Fibroblast of the aortic adventitia (primary cell): ENCODE data around the gene BAHCC1. TPM values are rescaled to one million over a fixed set of nuclear protein-coding genes. Genes with fewer than 3 reads are reported as not detected.
"Not testable (repeated sequence)": the region's sequence is repeated elsewhere in the genome, so short reads cannot be mapped to it uniquely, and the experiment has no call there.

ENCODE experiments used
- DNase-seq: peaks from one replicate; pipeline ENCODE4 v3.0.0-alpha.2; 2010; ENCODE audit warnings: low read depth
- H3K4me3 ChIP-seq: 2 replicates; pipeline ENCODE4 v1.5.1; 2011; ENCODE audit warnings: low read depth, mild to moderate bottlenecking, control low read depth, low read length, moderate library complexity
- total RNA-seq: library from RNA; depleted of rRNA; stranded (reverse); fragments of >200 nt; gene quantifications from 2 replicates; pipeline ENCODE4 v1.2.3, GENCODE V29; 2012; ENCODE audit warnings: low replicate concordance
- TF ChIP-seq, protein P1 (sequence below): IDR thresholded peaks from 2 replicates; pipeline ENCODE4 v1.5.1; 2011; ENCODE audit warnings: mild to moderate bottlenecking, low read length, control low read depth, inconsistent platforms; ENCODE audit not compliant: insufficient read depth

Gene BAHCC1
- total RNA-seq, 1 donor = 11.7 TPM

DNA sequence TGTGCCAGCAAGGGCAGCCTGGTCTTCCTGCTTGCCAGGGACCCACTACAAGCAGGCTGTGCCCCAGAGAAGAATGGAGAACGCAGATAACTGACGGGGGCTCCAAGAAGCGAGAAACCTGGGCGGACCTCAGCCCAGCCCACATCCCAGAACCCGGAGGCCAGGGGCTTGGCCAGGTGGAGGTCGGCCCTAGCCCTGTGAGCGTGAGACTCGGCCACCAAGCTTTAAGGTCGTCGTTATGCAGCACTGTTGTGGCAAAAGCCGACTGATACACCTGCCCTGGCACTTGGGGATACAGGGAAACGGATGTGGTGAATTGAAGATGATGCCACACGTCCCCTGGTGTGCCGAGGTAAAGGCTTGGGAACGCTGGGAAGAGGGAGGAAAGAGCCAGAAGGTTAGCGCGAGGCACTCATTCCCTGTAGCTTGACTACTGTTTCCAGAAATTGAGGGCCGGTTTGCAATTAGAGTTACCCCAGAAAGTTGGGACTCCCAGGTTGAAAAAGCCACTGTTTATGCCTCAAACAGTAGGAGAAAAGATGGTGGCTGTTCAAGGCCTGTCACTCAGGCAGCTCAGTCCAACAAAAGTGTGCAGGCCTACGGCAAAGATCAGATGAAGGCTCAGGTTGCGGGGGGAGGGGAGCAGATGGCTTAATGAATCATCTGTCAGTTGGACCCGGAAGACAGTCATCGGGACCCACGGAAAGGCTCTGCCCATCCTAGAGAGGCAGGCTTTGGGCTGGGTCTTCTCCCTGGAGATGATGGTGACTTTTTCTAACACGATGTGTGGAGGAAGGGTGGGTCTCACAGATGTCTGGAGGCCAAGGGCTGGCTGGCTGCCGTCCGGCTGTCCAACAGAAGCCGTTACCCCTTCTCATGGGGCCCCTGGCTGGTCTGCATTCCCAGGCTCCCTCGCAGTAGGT is 45.6 kb upstream of the BAHCC1 start:
- peak; percentile 17 for DNase-seq
- TF ChIP-seq, protein P1, sequence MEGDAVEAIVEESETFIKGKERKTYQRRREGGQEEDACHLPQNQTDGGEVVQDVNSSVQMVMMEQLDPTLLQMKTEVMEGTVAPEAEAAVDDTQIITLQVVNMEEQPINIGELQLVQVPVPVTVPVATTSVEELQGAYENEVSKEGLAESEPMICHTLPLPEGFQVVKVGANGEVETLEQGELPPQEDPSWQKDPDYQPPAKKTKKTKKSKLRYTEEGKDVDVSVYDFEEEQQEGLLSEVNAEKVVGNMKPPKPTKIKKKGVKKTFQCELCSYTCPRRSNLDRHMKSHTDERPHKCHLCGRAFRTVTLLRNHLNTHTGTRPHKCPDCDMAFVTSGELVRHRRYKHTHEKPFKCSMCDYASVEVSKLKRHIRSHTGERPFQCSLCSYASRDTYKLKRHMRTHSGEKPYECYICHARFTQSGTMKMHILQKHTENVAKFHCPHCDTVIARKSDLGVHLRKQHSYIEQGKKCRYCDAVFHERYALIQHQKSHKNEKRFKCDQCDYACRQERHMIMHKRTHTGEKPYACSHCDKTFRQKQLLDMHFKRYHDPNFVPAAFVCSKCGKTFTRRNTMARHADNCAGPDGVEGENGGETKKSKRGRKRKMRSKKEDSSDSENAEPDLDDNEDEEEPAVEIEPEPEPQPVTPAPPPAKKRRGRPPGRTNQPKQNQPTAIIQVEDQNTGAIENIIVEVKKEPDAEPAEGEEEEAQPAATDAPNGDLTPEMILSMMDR = no peak
- H3K4me3 ChIP-seq = no peak overlapping the region

DNA sequence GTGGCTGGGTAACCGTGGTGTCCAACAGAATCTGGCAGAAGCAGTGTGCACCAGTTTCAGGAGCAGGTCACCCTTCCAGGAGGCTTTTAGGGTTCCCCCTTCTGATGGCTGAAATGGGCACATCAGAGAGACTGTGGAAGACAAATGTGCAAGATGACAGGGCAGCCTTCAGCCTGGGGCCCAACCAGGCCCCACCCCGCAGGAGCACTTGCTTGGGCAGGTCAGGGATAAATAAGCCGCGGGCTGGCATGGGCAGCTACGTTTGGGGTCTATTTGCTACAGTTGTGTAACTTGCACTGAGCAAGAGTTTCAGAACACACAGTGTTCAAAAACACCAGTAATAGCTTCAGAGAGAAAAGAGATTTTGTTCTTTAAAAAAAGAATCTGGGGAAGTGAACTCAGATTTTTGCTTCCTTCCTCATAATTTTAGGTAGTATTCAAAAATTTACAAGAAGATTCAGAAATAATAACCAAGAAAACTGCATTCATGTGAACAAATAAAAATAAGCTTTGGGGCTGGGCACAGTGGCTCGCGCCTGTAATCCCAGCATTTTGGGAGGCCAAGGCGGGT is 44.9 kb upstream of the BAHCC1 start:
- no peak overlapping the region for H3K4me3 ChIP-seq
- TF ChIP-seq, protein P1 = no peak
- DNase-seq = no peak

DNA sequence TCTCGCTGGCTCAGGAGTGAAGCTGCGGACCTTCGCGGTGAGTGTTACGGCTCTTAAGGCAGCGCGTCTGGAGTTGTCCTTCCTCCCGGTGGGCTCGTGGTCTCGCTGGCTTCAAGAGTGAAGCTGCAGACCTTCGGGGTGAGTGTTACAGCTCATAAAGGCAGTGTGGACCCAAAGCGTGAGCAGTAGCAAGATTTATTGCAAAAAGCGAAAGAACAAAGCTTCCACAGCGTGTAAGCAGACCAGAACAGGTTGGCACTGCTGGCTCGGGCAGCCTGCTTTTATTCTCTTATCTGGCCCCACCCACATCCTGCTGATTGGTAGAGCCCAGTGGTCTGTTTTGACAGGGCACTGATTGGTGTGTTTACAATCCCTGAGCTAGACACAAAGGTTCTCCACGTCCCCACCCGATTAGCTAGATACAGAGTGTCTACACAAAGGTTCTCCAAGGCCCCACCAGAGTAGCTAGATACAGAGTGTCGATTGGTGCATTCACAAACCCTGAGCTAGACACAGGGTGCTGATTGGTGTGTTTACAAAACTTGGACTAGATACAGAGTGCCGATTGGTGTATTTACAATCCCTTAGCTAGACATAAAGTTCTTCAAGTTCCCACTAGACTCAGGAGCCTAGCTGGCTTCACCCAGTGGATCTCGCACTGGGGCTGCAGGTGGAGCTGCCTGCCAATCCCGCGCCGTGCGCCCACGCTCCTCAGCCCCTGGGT is 43.8 kb upstream of the BAHCC1 start:
- DNase-seq, H3K4me3 ChIP-seq: not testable (repeated sequence)

DNA sequence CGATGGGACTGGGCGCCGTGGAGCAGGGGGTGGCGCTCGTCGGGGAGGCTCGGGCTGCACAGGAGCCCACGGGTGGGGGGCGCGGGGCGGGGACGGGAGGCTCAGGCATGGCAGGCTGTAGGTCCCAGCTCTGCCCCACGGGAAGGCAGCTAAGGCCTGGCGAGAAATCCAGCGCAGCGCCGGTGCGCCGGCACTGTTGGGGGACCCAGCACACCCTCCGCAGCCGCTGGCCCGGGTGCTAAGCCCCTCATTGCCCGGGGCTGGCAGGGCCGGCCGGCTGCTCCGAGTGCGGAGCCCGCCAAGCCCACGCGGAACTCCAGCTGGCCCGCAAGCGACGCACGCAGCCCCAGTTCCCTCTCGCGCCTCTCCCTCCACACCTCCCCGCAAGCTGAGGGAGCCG is 43.2 kb upstream of the BAHCC1 start:
- DNase-seq = not testable (repeated sequence)

DNA sequence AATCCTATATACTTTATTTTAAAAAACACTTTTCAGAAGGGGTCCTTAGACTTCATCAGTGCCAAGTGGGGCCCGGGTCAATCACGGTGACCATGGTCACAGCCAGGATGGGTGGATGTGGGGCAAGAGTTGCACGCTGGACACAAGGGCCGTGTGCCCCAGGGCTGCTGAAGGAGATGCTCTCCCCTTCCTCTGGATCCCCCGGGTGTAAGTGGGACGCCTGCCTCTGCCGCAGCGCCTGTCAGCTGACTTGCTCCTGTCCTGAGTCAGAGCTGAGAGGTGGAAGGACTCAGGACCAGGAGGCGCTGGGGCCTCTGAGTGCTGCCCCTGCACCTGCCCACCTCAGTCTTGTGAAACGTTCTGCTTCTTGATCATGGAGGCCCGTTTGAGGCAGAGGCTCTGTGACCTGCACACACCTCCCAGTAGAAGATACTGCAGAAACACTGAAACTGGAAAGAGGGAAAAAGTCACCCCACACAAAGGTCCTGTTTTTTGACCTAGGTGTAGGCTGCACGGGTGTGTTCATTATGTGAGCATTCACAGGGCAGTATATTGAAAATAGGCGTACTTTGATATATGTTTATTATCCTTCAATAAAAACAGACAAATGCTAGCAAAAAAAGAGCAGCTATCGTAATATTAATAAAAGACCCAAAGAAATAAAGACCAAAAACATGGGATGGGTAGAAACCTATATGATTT is 40.9 kb upstream of the BAHCC1 start:
- DNase-seq = no peak
- TF ChIP-seq, protein P1 = no peak
- no peak overlapping the region for H3K4me3 ChIP-seq

More for the DNA sequence above, 43.2 kb upstream of the BAHCC1 start:
- H3K4me3 ChIP-seq = not testable (repeated sequence)

DNA sequence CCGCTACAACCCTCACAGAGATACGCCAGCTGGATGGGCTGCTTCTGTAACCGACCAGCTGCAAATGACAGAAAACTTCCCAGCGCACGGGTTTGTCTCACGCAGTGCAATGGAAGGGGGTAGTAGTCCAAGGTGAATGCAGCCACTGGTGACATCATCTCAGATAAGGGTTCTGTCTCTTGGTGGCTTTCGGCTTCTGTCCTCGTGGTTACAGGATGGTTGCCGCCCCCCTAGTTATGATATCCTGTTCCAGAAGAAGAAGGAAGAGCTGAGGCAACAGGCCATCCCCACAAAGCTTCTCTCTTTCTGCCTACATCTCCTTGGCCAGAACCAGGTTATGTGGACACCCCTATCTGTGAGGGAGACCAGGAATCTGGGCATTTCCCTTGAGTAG is 40.3 kb upstream of the BAHCC1 start:
- TF ChIP-seq, protein P1 = no peak
- no peak for DNase-seq
- no peak overlapping the region for H3K4me3 ChIP-seq

DNA sequence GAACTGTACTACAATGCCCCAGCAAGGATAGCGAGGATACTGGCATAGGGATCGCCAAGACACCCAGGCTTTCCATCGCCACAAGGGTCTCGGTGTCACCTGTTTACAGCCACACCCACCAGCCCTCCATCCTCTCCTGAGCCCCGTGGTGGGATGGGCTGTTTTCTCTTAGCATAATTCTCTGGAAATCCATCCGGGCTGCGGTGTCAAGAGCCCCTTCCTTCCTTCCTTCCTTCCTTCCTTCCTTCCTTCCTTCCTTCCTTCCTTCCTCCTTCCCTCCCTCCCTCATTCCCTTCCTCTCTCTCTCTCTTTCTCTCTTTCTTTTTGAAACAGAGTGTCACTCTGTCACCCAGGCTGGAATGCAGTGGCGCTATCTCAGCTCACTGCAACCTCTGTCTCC is 36.0 kb upstream of the BAHCC1 start:
- TF ChIP-seq, protein P1 = no peak
- H3K4me3 ChIP-seq = no peak overlapping the region
- DNase-seq = no peak

DNA sequence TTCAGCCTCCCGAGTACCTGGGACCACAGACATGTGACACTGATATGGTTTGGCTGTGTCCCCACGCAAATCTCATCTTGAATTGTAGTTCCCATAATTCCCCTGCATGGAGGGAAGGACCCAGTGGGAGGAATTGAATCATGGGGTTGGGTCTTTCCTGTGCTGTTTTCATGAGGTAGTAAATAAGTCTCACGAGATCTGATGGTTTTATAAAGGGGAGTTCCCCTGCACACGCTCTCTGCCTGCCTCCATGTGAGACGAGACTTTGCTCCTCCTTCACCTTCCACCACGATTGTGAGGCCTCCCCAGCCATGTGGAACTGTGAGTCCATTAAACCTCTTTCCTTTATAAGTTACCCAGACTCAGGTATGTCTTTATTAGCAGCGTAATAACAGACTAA is 33.3 kb upstream of the BAHCC1 start:
- not testable (repeated sequence) for H3K4me3 ChIP-seq, DNase-seq
